Measurements from ENCODE around the gene FTCD.
A peak's percentile ranks its signal among the peaks of the same experiment; 100 is the strongest.
"Not testable (repeated sequence)": the region's sequence is repeated elsewhere in the genome, so short reads cannot be mapped to it uniquely, and the experiment has no call there.

Gene FTCD

GRCh38 chr21:46152927-46153246 is 2.5 kb downstream of the FTCD start:
- no peak for DNase-seq

- DNase-seq, result peak in 1 of 2 donors; percentile 6
Observed at GRCh38 chr21:46151989-46152926, 3.1 kb downstream of the FTCD start.

GRCh38 chr21:46151261-46151988 is 4.0 kb downstream of the FTCD start:
- DNase-seq, result peak in 1 of 2 donors; percentile 9

- DNase-seq, result no peak
Observed at GRCh38 chr21:46150491-46151121, 4.8 kb downstream of the FTCD start.

GRCh38 chr21:46150073-46150472 is 5.3 kb downstream of the FTCD start:
- no peak for DNase-seq

GRCh38 chr21:46149205-46149901 is 6.0 kb downstream of the FTCD start:
- DNase-seq, result no peak

- no peak for DNase-seq
Observed at GRCh38 chr21:46148106-46148505, 7.3 kb downstream of the FTCD start.

- peak; percentile 31 to 61 for DNase-seq
Observed at GRCh38 chr21:46147429-46147828, 8.0 kb downstream of the FTCD start.

GRCh38 chr21:46146856-46147255 is 8.5 kb downstream of the FTCD start:
- no peak for DNase-seq

- DNase-seq, result no peak
Observed at GRCh38 chr21:46145840-46146691, 9.3 kb downstream of the FTCD start.

- DNase-seq, result no peak
Observed at GRCh38 chr21:46145159-46145839, 10.1 kb downstream of the FTCD start.

- no peak for DNase-seq
Observed at GRCh38 chr21:46144464-46145070, 10.8 kb downstream of the FTCD start.

- peak; percentile 16 to 56 for DNase-seq
Observed at GRCh38 chr21:46142582-46143473, 12.6 kb downstream of the FTCD start.

- no peak for DNase-seq
Observed at GRCh38 chr21:46141767-46142581, 13.4 kb downstream of the FTCD start.

- DNase-seq, result not testable (repeated sequence)
Observed at GRCh38 chr21:46140352-46141003, 14.9 kb downstream of the FTCD start.

- no peak for DNase-seq
Observed at GRCh38 chr21:46139686-46140085, 15.7 kb downstream of the FTCD start.

- DNase-seq, result no peak
Observed at GRCh38 chr21:46138383-46138970, 16.9 kb downstream of the FTCD start.

- DNase-seq, result no peak
Observed at GRCh38 chr21:46137908-46138307, 17.5 kb downstream of the FTCD start.
